ENCODE measurements around the gene RGR.

Gene RGR

DNA sequence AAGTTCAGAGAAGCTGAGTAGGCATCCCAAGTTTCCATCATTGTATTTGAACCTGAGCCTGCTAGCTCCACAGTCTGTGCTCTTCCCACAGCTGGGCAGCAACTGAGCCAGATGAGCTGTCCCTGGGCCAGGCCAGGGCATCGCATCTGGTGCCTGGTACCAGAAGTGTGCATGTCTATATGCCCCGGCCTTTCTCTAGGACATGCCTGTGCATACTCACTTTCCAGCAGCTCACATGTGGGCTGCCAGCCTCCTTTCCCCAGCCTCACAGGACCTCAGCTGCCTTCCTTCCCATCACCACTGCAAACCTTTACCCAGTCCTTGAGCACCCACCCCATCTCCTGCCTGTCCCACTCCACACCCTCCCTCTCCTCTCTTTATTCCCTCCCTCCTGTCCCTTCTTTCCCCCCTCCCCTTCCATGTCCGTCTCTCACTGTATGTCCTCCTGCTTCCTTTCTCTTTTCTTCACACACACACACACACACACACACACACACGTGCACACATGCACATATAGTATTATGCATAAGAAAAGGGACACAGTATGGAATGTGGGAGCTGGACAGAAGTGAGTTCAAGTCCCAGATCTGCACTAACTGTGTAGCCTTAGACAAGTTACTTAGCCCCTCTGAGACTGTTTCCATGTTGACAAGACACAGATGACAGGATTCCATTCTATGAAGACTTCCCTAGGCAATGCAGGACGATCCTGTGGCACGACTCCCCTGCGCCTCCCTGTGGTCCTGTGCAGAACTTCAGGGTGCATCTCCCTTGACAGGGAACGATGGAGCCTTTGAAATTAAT is 39.6 kb upstream of the RGR start:
- Histone ChIP-seq H3K27me3 (ENCODE audit: insufficient read depth, low read length, poor library complexity) (no peaks in the 10 kb centered on the region), H3K4me2 (ENCODE audit: low read length) (no peak overlapping the region), H3K23ac (ENCODE audit: low read length) (no peak overlapping the region), H3K4me3 (ENCODE audit: low read length) (no peak overlapping the region), H2BK120ac (ENCODE audit: low read depth, low read length) (no peak overlapping the region), H3K56ac (ENCODE audit: low read length) (no peak overlapping the region), H3K18ac (ENCODE audit: low read length) (no peak overlapping the region), H3K9ac (ENCODE audit: low read length) (no peak overlapping the region), H3K36me3 (ENCODE audit: control insufficient read depth, insufficient read depth, low read length) (no peaks in the 10 kb centered on the region), H3K79me1 (ENCODE audit: low read length) (no peaks in the 10 kb centered on the region), H3K27ac (ENCODE audit: low read depth, low read length) (no peak overlapping the region), H2AK5ac (ENCODE audit: low read length) (no peak overlapping the region), H2BK15ac (replicated peaks; ENCODE audit: low read depth) (no peak overlapping the region), H3K4ac (ENCODE audit: low read depth, low read length) (no peak overlapping the region), H4K8ac (ENCODE audit: low read depth, low read length) (no peak overlapping the region), H3K79me2 (ENCODE audit: control insufficient read depth, insufficient read depth, low read length) (no peaks in the 10 kb centered on the region), H3K4me1 (ENCODE audit: control insufficient read depth, low read depth, low read length) (no peaks in the 10 kb centered on the region), H2BK5ac (ENCODE audit: low read length) (no peak overlapping the region), H4K5ac (ENCODE audit: low read length) (no peak overlapping the region)
- no CpG with 5 or more reads among the region's 8 CpGs for WGBS (ENCODE audit: extremely low coverage, insufficient coverage, low lambda C conversion rate)
- DNase-seq: peak; percentile 70

DNA sequence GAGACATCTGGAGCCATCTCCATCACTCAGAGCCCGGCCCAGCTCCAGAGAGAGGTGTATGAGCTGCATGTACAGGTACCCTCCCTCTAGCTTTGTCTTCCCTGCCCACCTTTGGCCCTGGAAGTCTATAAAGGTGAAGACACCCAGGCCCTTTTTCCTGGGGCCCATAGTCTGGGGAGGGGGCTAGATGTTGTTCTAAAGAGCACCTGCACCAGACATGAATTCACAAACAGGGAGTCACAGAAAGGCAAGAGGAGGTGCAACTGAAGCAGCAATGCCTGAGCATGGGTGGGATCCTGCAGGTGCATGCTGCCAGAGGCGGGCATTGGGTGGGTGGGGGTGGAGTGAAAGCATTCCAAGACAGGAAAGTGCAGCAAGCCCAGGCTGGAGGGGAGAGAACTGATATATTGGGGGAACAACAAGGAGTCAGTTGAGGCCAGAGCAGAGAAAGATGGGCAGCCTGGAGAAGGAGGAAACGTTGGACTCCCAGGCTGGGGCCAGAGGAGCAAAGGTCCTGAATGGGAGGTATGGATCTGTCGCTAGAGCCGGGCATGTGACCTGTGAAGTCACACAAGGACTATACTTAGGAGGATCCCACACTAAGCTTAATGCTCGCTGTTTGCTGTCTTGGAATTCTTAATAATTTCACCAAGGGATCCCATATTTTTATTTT is 38.9 kb upstream of the RGR start:
- Histone ChIP-seq H4K8ac (ENCODE audit: low read depth, low read length) (no peak overlapping the region), H4K5ac (ENCODE audit: low read length) (no peak overlapping the region), H3K4me1 (ENCODE audit: control insufficient read depth, low read depth, low read length) (no peaks in the 10 kb centered on the region), H3K79me1 (ENCODE audit: low read length) (no peaks in the 10 kb centered on the region), H3K56ac (ENCODE audit: low read length) (no peak overlapping the region), H3K36me3 (ENCODE audit: control insufficient read depth, insufficient read depth, low read length) (no peaks in the 10 kb centered on the region), H3K18ac (ENCODE audit: low read length) (no peak overlapping the region), H3K4ac (ENCODE audit: low read depth, low read length) (no peak overlapping the region), H2BK120ac (ENCODE audit: low read depth, low read length) (no peak overlapping the region), H3K27ac (ENCODE audit: low read depth, low read length) (no peak overlapping the region), H3K27me3 (ENCODE audit: insufficient read depth, low read length, poor library complexity) (no peaks in the 10 kb centered on the region), H3K4me3 (ENCODE audit: low read length) (no peak overlapping the region), H3K23ac (ENCODE audit: low read length) (no peak overlapping the region), H2BK5ac (ENCODE audit: low read length) (no peak overlapping the region), H2BK15ac (replicated peaks; ENCODE audit: low read depth) (no peak overlapping the region), H3K9ac (ENCODE audit: low read length) (no peak overlapping the region), H3K4me2 (ENCODE audit: low read length) (no peak overlapping the region), H2AK5ac (ENCODE audit: low read length) (no peak overlapping the region), H3K79me2 (ENCODE audit: control insufficient read depth, insufficient read depth, low read length) (no peaks in the 10 kb centered on the region)
- WGBS (ENCODE audit: extremely low coverage, insufficient coverage, low lambda C conversion rate): no CpG with 5 or more reads among the region's 6 CpGs
- DNase-seq: no peak

DNA sequence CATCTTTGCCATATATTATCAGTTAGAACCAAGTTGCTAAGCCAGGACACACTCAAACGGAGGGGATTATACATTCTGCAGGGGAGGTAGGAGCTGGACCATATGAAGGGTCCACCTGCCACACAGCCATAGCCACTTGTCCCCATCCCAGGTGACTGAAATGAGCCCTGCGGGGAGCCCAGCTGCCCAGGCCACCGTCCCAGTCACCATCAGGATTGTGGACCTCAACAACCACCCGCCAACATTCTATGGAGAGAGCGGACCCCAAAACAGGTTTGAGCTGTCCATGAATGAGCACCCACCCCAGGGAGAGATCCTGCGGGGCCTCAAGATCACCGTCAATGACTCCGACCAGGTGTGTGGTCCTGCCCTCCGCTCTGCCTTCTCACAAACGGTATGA is 36.8 kb upstream of the RGR start:
- no peak overlapping the region for H2BK120ac ChIP-seq (ENCODE audit: low read depth, low read length)
- H3K56ac ChIP-seq (ENCODE audit: low read length): no peak overlapping the region
- H3K27ac ChIP-seq (ENCODE audit: low read depth, low read length): no peak overlapping the region
- H4K5ac ChIP-seq (ENCODE audit: low read length): no peak overlapping the region
- no peak overlapping the region for H3K18ac ChIP-seq (ENCODE audit: low read length)
- H2BK5ac ChIP-seq (ENCODE audit: low read length): no peak overlapping the region
- H3K4me1 ChIP-seq (ENCODE audit: control insufficient read depth, low read depth, low read length): no peaks in the 10 kb centered on the region
- no peak overlapping the region for H2AK5ac ChIP-seq (ENCODE audit: low read length)
- no peak overlapping the region for H4K8ac ChIP-seq (ENCODE audit: low read depth, low read length)
- H3K27me3 ChIP-seq (ENCODE audit: insufficient read depth, low read length, poor library complexity): no peaks in the 10 kb centered on the region
- H3K4me3 ChIP-seq (ENCODE audit: low read length): no peak overlapping the region
- no peaks in the 10 kb centered on the region for H3K79me1 ChIP-seq (ENCODE audit: low read length)
- no peaks in the 10 kb centered on the region for H3K36me3 ChIP-seq (ENCODE audit: control insufficient read depth, insufficient read depth, low read length)
- no CpG with 5 or more reads among the region's 10 CpGs for WGBS (ENCODE audit: extremely low coverage, insufficient coverage, low lambda C conversion rate)
- H3K4ac ChIP-seq (ENCODE audit: low read depth, low read length): no peak overlapping the region
- no peaks in the 10 kb centered on the region for H3K79me2 ChIP-seq (ENCODE audit: control insufficient read depth, insufficient read depth, low read length)
- no peak for DNase-seq
- H3K9ac ChIP-seq (ENCODE audit: low read length): no peak overlapping the region
- no peak overlapping the region for H2BK15ac ChIP-seq (replicated peaks; ENCODE audit: low read depth)
- no peak overlapping the region for H3K4me2 ChIP-seq (ENCODE audit: low read length)
- no peak overlapping the region for H3K23ac ChIP-seq (ENCODE audit: low read length)

DNA sequence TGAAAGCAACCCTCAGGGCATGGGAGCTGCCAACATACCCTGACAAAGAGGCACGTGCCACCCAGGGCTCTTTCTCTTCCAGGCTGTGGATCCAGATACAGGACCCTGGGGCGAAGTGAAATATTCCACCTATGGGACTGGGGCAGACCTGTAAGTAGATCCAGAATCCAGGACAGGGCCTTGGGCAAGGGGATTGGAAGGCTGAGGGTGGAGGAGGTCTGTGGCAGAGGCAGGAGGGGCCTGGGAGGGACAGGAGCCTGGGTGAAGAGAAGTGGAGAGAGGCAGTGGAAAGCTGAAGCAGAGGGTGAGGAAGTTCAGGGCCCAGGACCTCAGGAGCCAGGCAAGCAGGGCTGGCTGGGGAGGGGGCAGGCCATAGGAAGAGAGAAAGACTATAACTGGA is 33.3 kb upstream of the RGR start:
- no peaks in the 10 kb centered on the region for H3K4me1 ChIP-seq (ENCODE audit: control insufficient read depth, low read depth, low read length)
- no peak for DNase-seq
- no peak overlapping the region for H4K8ac ChIP-seq (ENCODE audit: low read depth, low read length)
- H3K23ac ChIP-seq (ENCODE audit: low read length): peak overlapping the region; percentile 35
- no peak overlapping the region for H2BK15ac ChIP-seq (replicated peaks; ENCODE audit: low read depth)
- no peak overlapping the region for H3K27ac ChIP-seq (ENCODE audit: low read depth, low read length)
- no peaks in the 10 kb centered on the region for H3K27me3 ChIP-seq (ENCODE audit: insufficient read depth, low read length, poor library complexity)
- no peak overlapping the region for H3K9ac ChIP-seq (ENCODE audit: low read length)
- no peak overlapping the region for H3K4me2 ChIP-seq (ENCODE audit: low read length)
- no peak overlapping the region for H3K4ac ChIP-seq (ENCODE audit: low read depth, low read length)
- H3K36me3 ChIP-seq (ENCODE audit: control insufficient read depth, insufficient read depth, low read length): no peaks in the 10 kb centered on the region
- WGBS (ENCODE audit: extremely low coverage, insufficient coverage, low lambda C conversion rate): no CpG with 5 or more reads among the region's 2 CpGs
- no peaks in the 10 kb centered on the region for H3K79me1 ChIP-seq (ENCODE audit: low read length)
- H3K79me2 ChIP-seq (ENCODE audit: control insufficient read depth, insufficient read depth, low read length): no peaks in the 10 kb centered on the region
- no peak overlapping the region for H3K18ac ChIP-seq (ENCODE audit: low read length)
- H2BK5ac ChIP-seq (ENCODE audit: low read length): no peak overlapping the region
- H2BK120ac ChIP-seq (ENCODE audit: low read depth, low read length): no peak overlapping the region
- H2AK5ac ChIP-seq (ENCODE audit: low read length): no peak overlapping the region
- no peak overlapping the region for H3K56ac ChIP-seq (ENCODE audit: low read length)
- H4K5ac ChIP-seq (ENCODE audit: low read length): no peak overlapping the region
- H3K4me3 ChIP-seq (ENCODE audit: low read length): no peak overlapping the region

DNA sequence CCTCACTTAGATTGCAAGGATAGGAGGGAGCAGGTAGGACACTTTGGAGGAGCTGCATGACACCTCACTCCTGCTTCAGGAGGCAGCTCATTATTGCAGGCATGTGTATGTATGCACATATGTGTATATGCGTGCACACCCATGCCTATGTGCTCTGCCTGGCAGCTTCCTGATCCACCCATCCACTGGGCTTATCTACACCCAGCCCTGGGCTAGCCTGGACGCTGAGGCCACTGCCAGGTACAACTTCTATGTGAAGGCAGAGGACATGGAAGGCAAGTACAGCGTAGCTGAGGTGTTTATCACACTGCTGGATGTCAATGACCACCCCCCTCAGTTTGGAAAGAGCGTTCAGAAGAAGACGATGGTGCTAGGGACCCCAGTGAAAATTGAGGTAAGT is 32.8 kb upstream of the RGR start:
- Histone ChIP-seq H3K27ac (ENCODE audit: low read depth, low read length) (no peak overlapping the region), H2BK5ac (ENCODE audit: low read length) (no peak overlapping the region), H3K18ac (ENCODE audit: low read length) (no peak overlapping the region), H3K79me2 (ENCODE audit: control insufficient read depth, insufficient read depth, low read length) (no peaks in the 10 kb centered on the region), H2AK5ac (ENCODE audit: low read length) (no peak overlapping the region), H2BK15ac (replicated peaks; ENCODE audit: low read depth) (no peak overlapping the region), H4K8ac (ENCODE audit: low read depth, low read length) (no peak overlapping the region), H3K4me2 (ENCODE audit: low read length) (no peak overlapping the region), H3K36me3 (ENCODE audit: control insufficient read depth, insufficient read depth, low read length) (no peaks in the 10 kb centered on the region), H3K9ac (ENCODE audit: low read length) (no peak overlapping the region), H3K56ac (ENCODE audit: low read length) (no peak overlapping the region), H2BK120ac (ENCODE audit: low read depth, low read length) (no peak overlapping the region), H3K23ac (ENCODE audit: low read length) (no peak overlapping the region), H3K4me3 (ENCODE audit: low read length) (no peak overlapping the region), H3K27me3 (ENCODE audit: insufficient read depth, low read length, poor library complexity) (no peaks in the 10 kb centered on the region), H3K79me1 (ENCODE audit: low read length) (no peaks in the 10 kb centered on the region), H3K4me1 (ENCODE audit: control insufficient read depth, low read depth, low read length) (no peaks in the 10 kb centered on the region), H3K4ac (ENCODE audit: low read depth, low read length) (no peak overlapping the region), H4K5ac (ENCODE audit: low read length) (no peak overlapping the region)
- no peak for DNase-seq
- no CpG with 5 or more reads among the region's 5 CpGs for WGBS (ENCODE audit: extremely low coverage, insufficient coverage, low lambda C conversion rate)

Data from mesendoderm (in vitro differentiated cells).